IPS-NIHi11 (cell line): Measurements from ENCODE around the gene NAALADL1.

ENCODE experiments used
- DNase-seq: peaks from one replicate; pipeline ENCODE4 v3.0.0; 2012; ENCODE audit warnings: mixed read lengths, low spot score

Gene NAALADL1

GRCh38 chr11:65083134-65083833 is 24.9 kb upstream of the NAALADL1 start:
- no peak for DNase-seq

GRCh38 chr11:65078786-65079342 is 20.5 kb upstream of the NAALADL1 start:
- DNase-seq, result no peak

DNA sequence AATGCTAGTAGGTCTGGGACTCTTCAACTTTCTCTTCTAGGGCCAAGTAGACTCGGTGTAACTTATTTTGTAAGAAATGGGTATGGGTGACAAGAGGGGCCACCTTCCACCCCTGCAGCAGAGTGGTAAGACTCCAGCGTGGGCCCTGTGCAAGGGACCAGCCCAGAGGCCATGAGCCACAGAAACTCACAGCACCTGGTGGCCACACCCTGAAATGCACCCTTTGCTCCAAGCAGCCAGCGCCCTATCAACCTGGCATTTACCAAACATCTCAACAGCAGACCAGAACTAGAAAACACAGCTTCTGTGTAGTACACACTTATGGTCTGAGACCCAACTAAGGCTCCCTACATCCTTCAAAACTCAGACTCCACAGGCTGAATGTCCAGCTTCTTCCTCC is 19.8 kb upstream of the NAALADL1 start:
- DNase-seq, result peak; percentile 77

DNA sequence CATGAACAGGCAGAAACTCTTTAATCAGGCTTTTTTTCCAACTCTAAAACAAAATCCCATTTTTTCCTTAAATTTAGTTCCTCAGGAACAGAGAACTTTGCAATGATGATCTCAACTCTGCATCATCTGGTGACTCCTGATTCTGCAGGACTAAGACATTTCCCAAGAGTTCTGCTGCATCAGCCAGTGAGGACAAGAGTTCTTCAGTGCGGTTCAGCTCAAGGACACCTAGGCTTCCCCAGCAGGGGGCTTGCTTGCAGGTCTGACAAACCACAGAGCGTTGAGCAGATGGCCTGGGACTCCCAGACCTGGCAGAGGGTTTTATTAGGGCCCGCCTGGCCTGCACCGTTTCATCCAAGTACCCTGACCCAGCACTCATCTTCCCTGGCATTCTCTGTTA is 19.1 kb upstream of the NAALADL1 start:
- no peak for DNase-seq

DNA sequence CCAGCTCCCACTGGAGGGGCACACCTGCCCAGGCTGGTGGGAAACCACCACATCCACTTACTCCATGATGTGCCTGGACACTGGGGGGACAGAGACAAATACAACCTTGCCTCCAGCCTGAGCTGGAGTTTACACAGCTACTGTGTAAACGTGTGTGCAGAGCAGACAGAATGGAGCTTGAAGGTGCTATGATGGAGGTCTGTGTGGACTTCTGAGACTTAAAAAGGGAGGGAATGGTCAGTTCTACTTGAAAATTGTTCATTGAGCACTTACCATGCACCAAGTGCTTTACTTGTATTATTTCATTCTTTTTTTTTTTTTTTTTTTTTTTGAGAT is 14.2 kb upstream of the NAALADL1 start:
- no peak for DNase-seq

DNA sequence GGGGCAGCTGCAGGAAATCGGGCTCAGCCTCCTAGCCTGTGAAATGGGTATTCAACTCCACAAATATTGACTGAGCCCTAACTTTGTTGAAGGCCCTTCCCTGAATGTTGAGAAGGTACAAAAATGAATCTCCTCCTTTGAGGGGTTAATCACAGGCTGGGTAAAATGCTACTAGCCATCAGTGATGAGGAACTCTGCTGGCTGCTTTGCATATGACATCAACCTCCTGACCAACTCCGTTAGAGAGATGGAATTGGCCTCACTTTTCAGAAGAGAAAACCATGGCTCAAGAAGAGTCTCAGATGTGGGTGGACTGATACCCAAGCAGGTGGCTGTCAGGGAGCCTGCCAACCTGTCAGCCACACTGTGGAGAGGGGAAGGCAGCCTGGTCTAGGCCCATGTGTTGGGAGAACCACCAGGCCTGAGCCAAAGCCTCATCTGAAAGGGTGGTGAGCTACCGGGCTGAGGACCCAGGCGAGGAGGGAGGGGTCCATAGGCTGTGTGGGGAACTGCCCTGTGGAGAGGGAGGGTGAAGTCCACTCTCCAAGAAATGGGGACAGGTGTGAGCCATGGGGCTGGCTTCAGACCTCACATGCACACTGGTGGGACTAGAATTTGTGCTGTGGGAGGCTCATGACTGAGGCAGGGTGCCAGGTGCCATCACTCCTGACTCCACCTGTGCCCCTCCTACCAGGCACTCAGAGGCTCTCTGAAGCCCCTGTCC is 13.7 kb upstream of the NAALADL1 start:
- no peak for DNase-seq

GRCh38 chr11:65069217-65069616 is 10.9 kb upstream of the NAALADL1 start:
- no peak for DNase-seq

- DNase-seq, result no peak
Observed at GRCh38 chr11:65067446-65067845, 9.1 kb upstream of the NAALADL1 start.

DNA sequence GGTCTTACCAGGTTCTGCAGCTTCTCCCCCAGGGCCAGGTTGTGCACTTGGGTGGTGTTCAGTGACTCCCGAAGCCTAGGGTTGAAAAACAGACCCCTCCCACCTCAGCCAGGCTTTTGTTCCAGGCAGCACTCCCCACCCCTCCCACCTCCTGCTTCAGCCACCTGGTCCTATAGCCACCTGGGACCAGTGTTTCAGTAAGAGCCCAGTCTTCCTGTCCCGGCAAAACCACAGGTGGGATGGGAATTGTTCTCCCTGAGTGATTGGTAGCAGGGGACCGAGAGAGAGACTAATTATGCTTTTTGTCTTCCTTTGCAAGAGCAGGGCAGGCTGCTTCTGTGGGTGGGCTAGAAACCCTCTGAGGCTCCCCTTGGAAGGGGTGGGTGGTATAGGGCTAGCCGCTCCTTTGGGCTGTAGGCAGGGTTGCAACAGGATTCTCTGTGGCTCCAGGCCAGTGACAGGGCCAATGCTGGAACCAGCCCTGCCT is 8.5 kb upstream of the NAALADL1 start:
- peak; percentile 70 for DNase-seq

DNA sequence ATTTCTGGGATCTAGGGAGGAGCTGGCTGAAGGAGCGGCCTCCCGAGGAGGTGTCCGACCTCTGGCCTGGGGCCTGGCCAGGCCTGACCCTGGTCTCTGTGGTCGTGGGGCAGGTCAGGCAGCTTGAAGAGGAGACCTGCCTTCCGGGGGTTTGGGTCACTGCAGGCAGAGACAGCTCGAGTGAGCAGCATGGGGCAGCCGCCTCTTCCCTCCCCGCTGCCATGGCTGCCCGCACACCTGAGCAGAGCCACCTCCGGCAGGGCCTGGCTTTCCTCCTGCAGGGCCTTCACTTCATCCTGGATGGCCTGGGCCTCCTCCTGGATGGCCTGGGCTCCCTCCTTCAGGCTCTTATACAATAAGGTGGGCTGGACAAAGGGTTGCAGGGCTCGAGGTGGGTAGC is 8.0 kb upstream of the NAALADL1 start:
- DNase-seq, result no peak

- DNase-seq, result no peak
Observed at GRCh38 chr11:65065851-65066250, 7.5 kb upstream of the NAALADL1 start.

DNA sequence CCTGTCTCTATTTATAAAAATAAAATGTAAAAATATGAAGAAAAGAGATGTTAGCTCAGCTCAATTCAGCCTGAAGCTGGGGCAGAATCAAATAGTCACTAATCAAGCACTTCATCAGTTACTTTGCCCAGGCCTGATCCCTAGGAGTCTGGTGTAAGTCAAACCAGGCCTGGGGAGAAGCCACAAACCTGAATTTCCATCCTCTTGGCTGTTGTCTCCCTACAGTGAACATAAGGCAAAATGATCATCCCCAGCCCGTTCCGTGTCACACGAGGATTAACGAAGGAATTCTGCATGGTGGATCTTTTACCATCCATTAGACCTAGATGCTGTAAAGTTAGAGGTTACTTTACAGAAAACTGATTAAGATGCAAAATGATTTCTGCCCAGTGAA is 6.5 kb upstream of the NAALADL1 start:
- no peak for DNase-seq

GRCh38 chr11:65063532-65063931 is 5.2 kb upstream of the NAALADL1 start:
- DNase-seq, result no peak

- peak; percentile 78 for DNase-seq
Observed at GRCh38 chr11:65060913-65061408, 2.6 kb upstream of the NAALADL1 start.

- no peak for DNase-seq
Observed at GRCh38 chr11:65059959-65060824, 1.8 kb upstream of the NAALADL1 start.

DNA sequence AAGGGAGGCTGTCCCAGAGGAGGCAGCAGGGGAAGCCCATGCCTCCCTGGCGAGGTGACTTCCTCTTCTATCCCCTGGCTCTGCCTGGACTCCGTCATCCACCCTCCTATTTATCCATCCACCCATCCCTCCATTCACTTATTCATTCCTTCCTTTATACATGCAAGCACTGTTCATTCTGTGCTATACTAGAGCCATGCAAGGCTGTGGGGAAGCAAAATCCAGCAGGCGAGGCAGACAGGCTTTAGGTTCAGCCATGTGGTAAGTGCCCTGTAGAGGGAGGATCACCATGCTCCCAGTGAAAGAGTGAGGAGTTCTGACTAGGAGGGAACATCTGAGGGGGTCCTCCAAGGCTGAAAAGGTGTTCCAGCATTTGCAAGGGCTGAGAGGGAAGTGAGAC is 1.2 kb upstream of the NAALADL1 start:
- no peak for DNase-seq

- DNase-seq, result no peak
Observed at GRCh38 chr11:65058012-65058411, 341 bp downstream of the NAALADL1 start.

GRCh38 chr11:65057526-65057925 is 827 bp downstream of the NAALADL1 start:
- no peak for DNase-seq

DNA sequence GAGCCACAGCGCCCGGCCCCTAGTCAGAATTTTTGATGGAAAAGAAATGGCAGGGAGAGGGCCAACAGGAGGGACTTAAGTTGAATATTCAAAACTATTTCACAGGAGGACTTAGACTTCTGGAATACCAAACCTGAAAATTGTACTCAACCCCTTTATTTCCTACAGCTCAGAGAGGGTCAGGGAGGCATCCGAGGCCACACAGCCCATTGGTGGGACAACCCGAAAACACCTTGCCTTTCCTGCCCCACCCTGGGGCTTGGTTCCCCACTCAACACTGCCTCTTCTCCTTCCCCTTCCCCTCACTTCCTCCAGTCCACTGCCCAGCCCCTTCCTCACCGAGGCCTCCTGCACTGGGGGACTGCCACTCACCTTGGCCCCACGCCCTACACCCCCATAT is 1.4 kb downstream of the NAALADL1 start:
- no peak for DNase-seq

GRCh38 chr11:65055538-65055937 is 2.8 kb downstream of the NAALADL1 start:
- DNase-seq, result no peak

- no peak for DNase-seq
Observed at GRCh38 chr11:65053827-65054508, 4.4 kb downstream of the NAALADL1 start.

- no peak for DNase-seq
Observed at GRCh38 chr11:65051398-65051858, 6.9 kb downstream of the NAALADL1 start.
